HepG2 (cell line): ENCODE results near the gene VDAC2.
"Not testable (repeated sequence)": the region's sequence is repeated elsewhere in the genome, so short reads cannot be mapped to it uniquely, and the experiment has no call there.

Experiments used
- FLYWCH1 ChIP-seq: sonication (generic); formaldehyde crosslinking; IDR thresholded peaks from 2 replicates; pipeline ENCODE4 v1.8.1; 2023; ENCODE audit warnings: mild to moderate bottlenecking, missing genetic modification reagents
- RBM39 ChIP-seq: fragments of 200-400 bp; formaldehyde crosslinking; IDR thresholded peaks from one replicate; pipeline ENCODE4 v1.6.1; 2018; ENCODE audit warnings: antibody characterized with exemption, mild to moderate bottlenecking, low read depth, low read length; ENCODE audit not compliant: poor library complexity, severe bottlenecking
- RFX5 ChIP-seq: IDR thresholded peaks from 2 replicates; pipeline ENCODE4 v1.6.1; 2011; ENCODE audit warnings: low read depth, low read length, improper control_type of control experiment
- SAFB2 ChIP-seq: sonication (generic); formaldehyde crosslinking; IDR thresholded peaks from 2 replicates; pipeline ENCODE4 v1.5.1; 2020; ENCODE audit warnings: missing genetic modification reagents, low read depth, mild to moderate bottlenecking, borderline replicate concordance
- ZEB1 ChIP-seq: IDR thresholded peaks from 2 replicates; pipeline ENCODE4 v1.6.1; 2012; ENCODE audit warnings: mild to moderate bottlenecking, low read depth, inconsistent platforms; ENCODE audit not compliant: insufficient replicate concordance
- ZNF207 ChIP-seq: fragments of 450-650 bp; IDR thresholded peaks from 2 replicates; pipeline ENCODE4 v1.6.1; 2016; ENCODE audit warnings: antibody characterized with exemption, borderline replicate concordance
- ZNF274 ChIP-seq: sonication (generic); formaldehyde crosslinking; IDR thresholded peaks from 2 replicates; pipeline ENCODE4 v1.5.1; 2020; ENCODE audit warnings: mild to moderate bottlenecking, missing genetic modification reagents
- TF ChIP-seq, protein P1 (sequence below), 2 experiments: sonication (generic) in 1 of 2; formaldehyde crosslinking in 1 of 2; IDR thresholded peaks; 2 replicates each; pipeline versions ENCODE4 v1.5.1 to v1.6.1; 2011 to 2020; ENCODE audit warnings: borderline replicate concordance in 1 of 2, low read depth in 1 of 2, low read length in 1 of 2, mild to moderate bottlenecking in 1 of 2, missing genetic modification reagents in 1 of 2, moderate library complexity in 1 of 2
- TF ChIP-seq, protein P2 (sequence below): sonication (generic); formaldehyde crosslinking; IDR thresholded peaks from 2 replicates; pipeline ENCODE4 v1.5.0; 2020; ENCODE audit warnings: mild to moderate bottlenecking, missing genetic modification reagents, moderate library complexity
- TF ChIP-seq, protein P3 (sequence below), 2 experiments: sonication (generic) in 1 of 2; formaldehyde crosslinking in 1 of 2; IDR thresholded peaks; 2 replicates each; pipeline versions ENCODE4 v1.6.1 to v1.9.0; 2014 to 2022; ENCODE audit warnings: antibody characterized with exemption in 1 of 2, borderline replicate concordance in 1 of 2, inconsistent platforms in 1 of 2, low read depth in 1 of 2, missing genetic modification reagents in 1 of 2

DNA sequence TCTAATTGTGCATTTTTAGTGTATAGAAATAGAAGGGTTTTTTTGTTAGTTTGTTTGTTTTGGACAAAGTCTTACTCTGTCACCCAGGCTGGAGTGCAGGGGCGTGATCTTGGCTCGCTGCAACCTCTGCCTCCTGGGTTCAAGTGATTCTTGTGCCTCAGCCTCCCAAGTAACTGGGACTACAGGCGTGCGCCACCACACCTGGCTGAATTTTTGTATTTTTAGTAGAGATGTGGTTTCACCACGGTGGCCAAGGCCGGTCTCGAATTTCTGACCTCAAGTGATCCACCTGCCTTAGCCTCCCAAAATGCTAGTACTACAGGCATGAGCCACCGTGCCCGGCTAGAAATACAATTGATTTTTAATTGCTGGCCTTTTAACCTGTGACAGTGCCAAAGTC, 22.1 kb upstream of the VDAC2 start:
- TF ChIP-seq RBM39; RFX5; ZNF274 (CRISPR knock-in tag); SAFB2 (CRISPR knock-in tag); ZNF207; FLYWCH1 (CRISPR knock-in tag); ZEB1: not testable (repeated sequence)
- TF ChIP-seq, protein P1, sequence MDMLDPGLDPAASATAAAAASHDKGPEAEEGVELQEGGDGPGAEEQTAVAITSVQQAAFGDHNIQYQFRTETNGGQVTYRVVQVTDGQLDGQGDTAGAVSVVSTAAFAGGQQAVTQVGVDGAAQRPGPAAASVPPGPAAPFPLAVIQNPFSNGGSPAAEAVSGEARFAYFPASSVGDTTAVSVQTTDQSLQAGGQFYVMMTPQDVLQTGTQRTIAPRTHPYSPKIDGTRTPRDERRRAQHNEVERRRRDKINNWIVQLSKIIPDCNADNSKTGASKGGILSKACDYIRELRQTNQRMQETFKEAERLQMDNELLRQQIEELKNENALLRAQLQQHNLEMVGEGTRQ (IDR thresholded peaks at IDR 0.05; ENCODE audit: low read depth, low read length), result not testable (repeated sequence)
- TF ChIP-seq, protein P1 (CRISPR knock-in tag; IDR thresholded peaks at IDR 0.05; ENCODE audit: borderline replicate concordance), result not testable (repeated sequence)
- TF ChIP-seq, protein P2, sequence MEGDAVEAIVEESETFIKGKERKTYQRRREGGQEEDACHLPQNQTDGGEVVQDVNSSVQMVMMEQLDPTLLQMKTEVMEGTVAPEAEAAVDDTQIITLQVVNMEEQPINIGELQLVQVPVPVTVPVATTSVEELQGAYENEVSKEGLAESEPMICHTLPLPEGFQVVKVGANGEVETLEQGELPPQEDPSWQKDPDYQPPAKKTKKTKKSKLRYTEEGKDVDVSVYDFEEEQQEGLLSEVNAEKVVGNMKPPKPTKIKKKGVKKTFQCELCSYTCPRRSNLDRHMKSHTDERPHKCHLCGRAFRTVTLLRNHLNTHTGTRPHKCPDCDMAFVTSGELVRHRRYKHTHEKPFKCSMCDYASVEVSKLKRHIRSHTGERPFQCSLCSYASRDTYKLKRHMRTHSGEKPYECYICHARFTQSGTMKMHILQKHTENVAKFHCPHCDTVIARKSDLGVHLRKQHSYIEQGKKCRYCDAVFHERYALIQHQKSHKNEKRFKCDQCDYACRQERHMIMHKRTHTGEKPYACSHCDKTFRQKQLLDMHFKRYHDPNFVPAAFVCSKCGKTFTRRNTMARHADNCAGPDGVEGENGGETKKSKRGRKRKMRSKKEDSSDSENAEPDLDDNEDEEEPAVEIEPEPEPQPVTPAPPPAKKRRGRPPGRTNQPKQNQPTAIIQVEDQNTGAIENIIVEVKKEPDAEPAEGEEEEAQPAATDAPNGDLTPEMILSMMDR (CRISPR knock-in tag), result not testable (repeated sequence)
- TF ChIP-seq, protein P3, sequence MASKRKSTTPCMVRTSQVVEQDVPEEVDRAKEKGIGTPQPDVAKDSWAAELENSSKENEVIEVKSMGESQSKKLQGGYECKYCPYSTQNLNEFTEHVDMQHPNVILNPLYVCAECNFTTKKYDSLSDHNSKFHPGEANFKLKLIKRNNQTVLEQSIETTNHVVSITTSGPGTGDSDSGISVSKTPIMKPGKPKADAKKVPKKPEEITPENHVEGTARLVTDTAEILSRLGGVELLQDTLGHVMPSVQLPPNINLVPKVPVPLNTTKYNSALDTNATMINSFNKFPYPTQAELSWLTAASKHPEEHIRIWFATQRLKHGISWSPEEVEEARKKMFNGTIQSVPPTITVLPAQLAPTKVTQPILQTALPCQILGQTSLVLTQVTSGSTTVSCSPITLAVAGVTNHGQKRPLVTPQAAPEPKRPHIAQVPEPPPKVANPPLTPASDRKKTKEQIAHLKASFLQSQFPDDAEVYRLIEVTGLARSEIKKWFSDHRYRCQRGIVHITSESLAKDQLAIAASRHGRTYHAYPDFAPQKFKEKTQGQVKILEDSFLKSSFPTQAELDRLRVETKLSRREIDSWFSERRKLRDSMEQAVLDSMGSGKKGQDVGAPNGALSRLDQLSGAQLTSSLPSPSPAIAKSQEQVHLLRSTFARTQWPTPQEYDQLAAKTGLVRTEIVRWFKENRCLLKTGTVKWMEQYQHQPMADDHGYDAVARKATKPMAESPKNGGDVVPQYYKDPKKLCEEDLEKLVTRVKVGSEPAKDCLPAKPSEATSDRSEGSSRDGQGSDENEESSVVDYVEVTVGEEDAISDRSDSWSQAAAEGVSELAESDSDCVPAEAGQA (IDR thresholded peaks at IDR 0.05; ENCODE audit: low read depth), result not testable (repeated sequence)
- TF ChIP-seq, protein P3 (CRISPR knock-in tag; IDR thresholded peaks at IDR 0.05; ENCODE audit: borderline replicate concordance), result not testable (repeated sequence)
